GM19351 (cell line): ENCODE data around the gene CCDC74B.
"Not testable (repeated sequence)": the region's sequence is repeated elsewhere in the genome, so short reads cannot be mapped to it uniquely, and the experiment has no call there.

Experiments used
- ATAC-seq: cut with Tn5 transposase; IDR thresholded peaks from one replicate; pipeline ENCODE4 v1.9.1; 2021; ENCODE audit warnings: mild to moderate bottlenecking, moderate library complexity; ENCODE audit not compliant: unreplicated experiment

The CCDC74B gene

GRCh38 chr2:130120924-130121323 is 24.0 kb downstream of the CCDC74B start:
- ATAC-seq, result not testable (repeated sequence)

GRCh38 chr2:130102597-130103363 is 42.1 kb downstream of the CCDC74B start:
- not testable (repeated sequence) for ATAC-seq
